A549 (cell line): Measurements from ENCODE around the gene LIMS4. TPM values are rescaled to one million over a fixed set of nuclear protein-coding genes. Genes with fewer than 3 reads are reported as not detected.
"Not testable (repeated sequence)": the region's sequence is repeated elsewhere in the genome, so short reads cannot be mapped to it uniquely, and the experiment has no call there.

Source experiments
- ATAC-seq, 2 experiments: fragments of 200-7000 bp in 1 of 2; fragments of >200 bp in 1 of 2; cut with Nextera tagmentation in 1 of 2; cut with Tn5 transposase in 1 of 2; 3 replicates each; pipeline versions ENCODE4 v1.8.0 to v1.9.1; 2018 to 2020; ENCODE audit warnings: mild to moderate bottlenecking in 1 of 2, moderate library complexity in 1 of 2
- CTCF ChIA-PET: fragments of 300-600 bp; sonication (Branson Sonifier 250); formaldehyde crosslinking; extraction: SDS; loops from one replicate; lab custom pipeline; 2021; ENCODE audit warnings: antibody characterized with exemption, inconsistent platforms; lab: Yijun Ruan, JAX
- POLR2A ChIA-PET: fragments of 350-600 bp; formaldehyde crosslinking; extraction: SDS; loops from one replicate; lab custom pipeline; 2021; ENCODE audit warnings: antibody characterized with exemption, inconsistent platforms; lab: Yijun Ruan, JAX
- DNase-seq, 2 experiments: peaks; one replicate each; pipeline versions ENCODE4 v3.0.0 to v3.0.0-alpha.2; 2011 to 2016; ENCODE audit warnings: low read depth in 1 of 2, low spot score in 1 of 2
- FAIRE-seq: peaks from 2 replicates; lab custom pipeline; 2011; peaks lifted over from hg19 to GRCh38; lab: Jason Lieb, UNC
- H3K27ac ChIP-seq, 2 experiments: fragments of >200 bp; sonication (Bioruptor Twin); formaldehyde crosslinking; 3 replicates each; pipeline ENCODE4 v1.5.1; 2016 to 2017
- H3K4me1 ChIP-seq: fragments of >200 bp; sonication (Bioruptor Twin); formaldehyde crosslinking; 3 replicates; pipeline ENCODE4 v1.6.1; 2016
- H3K4me2 ChIP-seq: fragments of >200 bp; sonication (Bioruptor Twin); formaldehyde crosslinking; 3 replicates; pipeline ENCODE4 v1.6.1; 2016
- H3K4me3 ChIP-seq: fragments of >200 bp; sonication (Bioruptor Twin); formaldehyde crosslinking; 3 replicates; pipeline ENCODE4 v1.5.1; 2016
- H3K9me3 ChIP-seq: fragments of >200 bp; sonication (Bioruptor Twin); formaldehyde crosslinking; 3 replicates; pipeline ENCODE4 v1.6.1; 2016
- WGBS: methylation state at CpG from one replicate; pipeline ENCODE4 v1.1.6; 2017; ENCODE audit errors: missing lambda C conversion rate; 5-methylcytosine and 5-hydroxymethylcytosine counted together
- polyA plus RNA-seq, 4 experiments: library from polyadenylated mRNA; depleted of rRNA in 3 of 4; stranded (reverse); fragments of >200 nt; fragmentation: RNase III in 1 of 4; extraction: RNeasy Plus Mini Kit Qiagen cat#74134 plus additional on column Dnase treatment in 1 of 4; gene quantifications; 2 replicates in 3 of 4; 3 replicates in 1 of 4; pipeline ENCODE4 v1.2.3, GENCODE V29; 2011 to 2017
- small RNA-seq, 6 experiments: library from RNA; depleted of rRNA; stranded (forward); fragments of <200 nt; gene quantifications; one replicate each; pipeline ENCODE3, GENCODE V24; 2012

The LIMS4 gene
- polyA plus RNA-seq, 2 of the 4 experiments (the other 2 are of a cell fraction): 0.14 to 0.44 TPM

DNA sequence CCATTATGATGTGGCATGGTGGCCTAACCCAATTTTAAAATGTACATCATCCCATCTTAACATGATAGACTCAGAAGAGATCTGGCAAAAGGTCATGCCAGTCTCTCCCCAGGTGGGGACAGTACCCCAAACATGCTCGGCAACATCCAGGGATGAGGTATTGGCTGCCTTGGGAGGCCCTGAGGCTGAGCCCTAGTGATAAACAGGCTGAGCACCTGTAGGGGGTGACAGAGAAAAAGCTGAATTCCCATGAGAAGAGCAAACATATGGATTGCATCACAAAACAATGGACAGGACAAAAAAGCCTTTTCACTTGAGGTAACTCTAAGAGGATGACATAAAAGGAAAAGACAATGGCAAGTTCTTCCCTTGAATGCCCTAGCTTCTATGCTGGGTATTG, 65.5 kb downstream of the LIMS4 start:
- H3K4me1 ChIP-seq, POLR2A ChIA-PET, DNase-seq, H3K27ac ChIP-seq, CTCF ChIA-PET, H3K4me3 ChIP-seq, FAIRE-seq, H3K9me3 ChIP-seq, H3K4me2 ChIP-seq: not testable (repeated sequence)
- WGBS: no CpG with 5 or more reads among the region's 1 CpG
- peak in 1 of 2 experiments; percentile 58; a peak in 3 of 6 replicates for ATAC-seq

GRCh38 chr2:110404988-110405387, 67.6 kb downstream of the LIMS4 start:
- H3K4me2 ChIP-seq, DNase-seq, CTCF ChIA-PET, H3K4me3 ChIP-seq, POLR2A ChIA-PET, H3K9me3 ChIP-seq, H3K4me1 ChIP-seq, FAIRE-seq, ATAC-seq, H3K27ac ChIP-seq: not testable (repeated sequence)
- whole genome bisulfite sequencing: no CpG with 5 or more reads among the region's 2 CpGs

GRCh38 chr2:110404246-110404645, 68.4 kb downstream of the LIMS4 start:
- H3K9me3 ChIP-seq, ATAC-seq, H3K4me3 ChIP-seq, CTCF ChIA-PET, H3K4me1 ChIP-seq, H3K4me2 ChIP-seq, DNase-seq, FAIRE-seq, POLR2A ChIA-PET, H3K27ac ChIP-seq: not testable (repeated sequence)
- no CpG with 5 or more reads among the region's 1 CpG for WGBS

GRCh38 chr2:110401001-110401618, 71.5 kb downstream of the LIMS4 start:
- FAIRE-seq, H3K4me2 ChIP-seq, H3K4me1 ChIP-seq, H3K9me3 ChIP-seq, DNase-seq, H3K4me3 ChIP-seq, H3K27ac ChIP-seq, CTCF ChIA-PET, POLR2A ChIA-PET: not testable (repeated sequence)
- 3% methylated on average over 4 of the region's 18 CpGs for WGBS
- ATAC-seq: peak; percentile 98 to 99

DNA sequence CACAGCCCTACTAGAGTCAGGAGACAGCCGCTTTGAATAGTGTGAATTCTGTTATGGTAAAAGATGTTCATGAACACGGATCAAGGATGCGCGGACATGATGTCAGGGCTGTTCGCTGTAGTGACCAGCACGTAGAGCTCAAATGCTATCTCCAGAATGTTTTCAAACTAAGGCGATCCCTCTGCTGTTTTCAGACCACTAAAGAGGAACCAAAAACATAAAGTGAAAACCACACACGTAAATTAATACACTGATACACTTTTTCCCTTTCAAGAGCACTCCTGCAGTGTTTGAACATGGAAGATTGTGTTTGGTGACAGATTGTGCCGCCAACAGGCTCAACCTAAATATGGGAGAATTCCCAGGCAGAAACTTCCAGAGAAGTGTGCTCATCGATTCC, 73.2 kb downstream of the LIMS4 start:
- H3K4me1 ChIP-seq, H3K4me2 ChIP-seq, FAIRE-seq, CTCF ChIA-PET, H3K4me3 ChIP-seq, DNase-seq, POLR2A ChIA-PET, H3K9me3 ChIP-seq, H3K27ac ChIP-seq, ATAC-seq: not testable (repeated sequence)
- no CpG with 5 or more reads among the region's 10 CpGs for WGBS

- no CpG with 5 or more reads among the region's 5 CpGs for WGBS
- CTCF ChIA-PET, H3K4me1 ChIP-seq, FAIRE-seq, H3K4me2 ChIP-seq, H3K9me3 ChIP-seq, H3K27ac ChIP-seq, POLR2A ChIA-PET, ATAC-seq, DNase-seq, H3K4me3 ChIP-seq: not testable (repeated sequence)
These were observed 76.6 kb downstream of the LIMS4 start for GRCh38 chr2:110395990-110396389.

Small RNA genes lying within 50 kb of the gene (small RNA-seq; reads per million reads assigned to genes)
- 0 reads per million in 6 experiments for gene AC108938.1

Other genes starting within 250 kb of the LIMS4 start
- gene RGPD6, start 104.4 kb upstream of the LIMS4 start, polyA plus RNA-seq (2011; rRNA removed): 18.3 and 18.5 TPM in 2 replicates
- 2.8 to 5.6 TPM (median 3.1 TPM) in 3 replicates for gene RGPD6, start 104.4 kb upstream of the LIMS4 start, polyA plus RNA-seq (2017; fragmentation: RNase III; extraction: RNeasy Plus Mini Kit Qiagen cat#74134 plus additional on column Dnase treatment)
- gene BUB1, start 205.2 kb upstream of the LIMS4 start, polyA plus RNA-seq (2011; rRNA removed): 54.5 and 65.5 TPM in 2 replicates
- gene BUB1, start 205.2 kb upstream of the LIMS4 start, polyA plus RNA-seq (2017; fragmentation: RNase III; extraction: RNeasy Plus Mini Kit Qiagen cat#74134 plus additional on column Dnase treatment): 36.9 to 44.0 TPM (median 38.2 TPM) in 3 replicates